GM21515 (cell line): Measurements from ENCODE around the gene DNAH1.

Experiments used
- ATAC-seq: cut with Tn5 transposase; IDR thresholded peaks from one replicate; pipeline ENCODE4 v1.9.1; 2021; ENCODE audit not compliant: unreplicated experiment

The DNAH1 gene

DNA sequence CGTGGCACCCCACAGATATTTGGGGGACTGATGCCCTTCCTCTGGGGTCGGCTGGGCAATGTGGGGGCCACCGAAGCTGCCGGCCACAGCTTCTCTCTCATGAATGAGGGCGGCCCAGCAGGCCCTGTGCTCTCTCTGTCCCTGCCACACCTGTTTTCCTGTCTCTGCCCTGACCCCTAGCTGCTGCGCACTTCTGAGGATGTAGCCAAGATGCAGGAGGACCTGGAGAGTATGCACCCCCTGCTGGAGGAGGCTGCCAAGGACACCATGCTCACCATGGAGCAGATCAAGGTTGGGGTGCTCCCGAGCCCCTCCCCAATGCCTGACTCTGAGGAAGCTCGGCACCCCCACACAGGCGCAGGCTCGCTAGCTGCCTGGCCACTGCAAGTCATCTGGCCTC, 69.0 kb downstream of the DNAH1 start:
- no peak for ATAC-seq

- no peak for ATAC-seq
Measured at GRCh38 chr3:52387481-52387880, 71.4 kb downstream of the DNAH1 start.

DNA sequence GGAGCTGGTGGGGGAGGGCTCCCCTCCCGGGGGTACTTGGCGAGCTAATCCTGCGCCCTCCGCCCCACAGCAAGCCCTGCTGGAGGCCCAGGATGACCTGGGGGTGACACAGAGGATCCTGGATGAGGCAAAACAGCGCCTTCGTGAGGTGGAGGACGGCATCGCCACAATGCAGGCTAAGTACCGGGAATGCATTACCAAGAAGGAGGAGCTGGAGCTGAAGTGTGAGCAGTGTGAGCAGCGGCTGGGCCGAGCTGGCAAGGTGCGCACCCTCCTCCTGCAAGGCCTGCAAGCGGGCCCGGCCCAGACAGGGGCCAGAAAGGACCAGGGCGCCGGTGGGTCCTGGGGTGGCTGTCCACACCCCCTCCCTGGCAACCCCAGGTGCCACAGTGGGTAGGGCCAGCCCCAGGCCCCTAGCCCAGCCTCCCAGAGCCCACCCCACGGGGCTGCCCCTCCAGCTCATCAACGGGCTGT, 72.3 kb downstream of the DNAH1 start:
- ATAC-seq = no peak

DNA sequence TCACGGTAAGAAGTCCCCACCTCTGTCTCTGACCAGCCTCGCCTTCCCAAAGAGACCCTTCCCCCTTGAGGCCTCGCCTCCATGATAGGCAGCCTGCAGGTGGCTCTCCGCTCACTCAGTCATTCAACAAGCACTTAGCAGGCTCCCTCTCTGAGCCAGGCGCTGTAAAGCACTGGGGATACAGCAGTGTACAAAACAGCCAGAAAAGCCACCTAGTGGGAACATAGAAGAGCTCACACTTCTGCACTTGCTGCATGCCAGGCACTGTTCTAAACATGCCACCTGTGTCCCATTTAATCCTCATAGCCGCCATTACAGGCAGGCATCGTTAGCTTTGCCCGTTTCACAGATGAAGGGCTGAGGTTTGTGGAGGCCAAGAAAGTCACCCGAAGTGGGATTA, 72.8 kb downstream of the DNAH1 start:
- ATAC-seq = no peak

DNA sequence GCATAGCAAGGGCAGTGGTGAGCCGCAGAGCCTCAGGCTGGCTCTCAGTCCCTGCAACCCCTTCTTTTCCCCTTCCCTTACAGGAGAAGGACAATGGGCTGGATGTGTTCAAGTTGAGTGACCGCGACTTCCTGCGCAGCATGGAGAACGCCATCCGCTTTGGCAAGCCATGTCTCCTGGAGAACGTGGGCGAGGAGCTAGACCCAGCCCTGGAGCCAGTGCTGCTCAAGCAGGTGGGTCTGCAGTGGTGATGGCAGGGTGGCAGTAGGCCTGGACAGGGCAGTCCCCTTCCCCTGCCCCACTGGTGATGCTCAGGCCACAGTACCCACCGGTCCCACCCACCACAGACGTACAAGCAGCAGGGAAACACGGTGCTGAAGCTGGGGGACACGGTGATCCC, 75.0 kb downstream of the DNAH1 start:
- ATAC-seq = no peak

- no peak for ATAC-seq
Measured at GRCh38 chr3:52392216-52392930, 76.3 kb downstream of the DNAH1 start.

DNA sequence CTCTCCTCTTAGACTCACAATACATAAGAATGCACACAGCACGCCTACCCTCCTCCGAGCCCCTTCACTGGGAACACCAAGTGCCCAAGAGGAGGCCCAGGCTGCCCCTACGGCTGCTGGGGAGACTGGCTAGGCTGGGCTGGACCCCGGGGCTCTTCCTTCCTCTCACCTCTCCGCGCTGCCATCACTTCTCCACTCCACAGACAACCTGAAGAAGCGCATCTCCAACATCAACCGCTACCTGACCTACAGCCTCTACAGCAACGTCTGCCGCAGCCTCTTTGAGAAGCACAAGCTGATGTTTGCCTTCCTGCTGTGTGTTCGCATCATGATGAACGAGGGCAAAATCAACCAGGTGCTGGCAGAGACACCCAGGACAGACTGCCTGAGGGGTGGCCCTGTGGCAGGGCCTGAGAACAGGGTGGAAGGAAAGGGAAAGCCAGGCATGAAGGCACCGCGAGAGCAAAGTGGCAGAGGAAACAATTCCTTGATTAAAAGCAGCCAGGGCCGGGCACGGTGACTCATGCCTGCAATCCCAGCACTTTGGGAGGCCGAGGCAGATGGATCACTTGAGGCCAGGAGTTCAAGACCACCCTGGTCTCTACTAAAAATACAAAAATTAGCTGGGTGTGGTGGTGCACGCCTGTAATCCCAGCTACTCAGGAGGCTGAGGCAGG, 77.2 kb downstream of the DNAH1 start:
- ATAC-seq = no peak

DNA sequence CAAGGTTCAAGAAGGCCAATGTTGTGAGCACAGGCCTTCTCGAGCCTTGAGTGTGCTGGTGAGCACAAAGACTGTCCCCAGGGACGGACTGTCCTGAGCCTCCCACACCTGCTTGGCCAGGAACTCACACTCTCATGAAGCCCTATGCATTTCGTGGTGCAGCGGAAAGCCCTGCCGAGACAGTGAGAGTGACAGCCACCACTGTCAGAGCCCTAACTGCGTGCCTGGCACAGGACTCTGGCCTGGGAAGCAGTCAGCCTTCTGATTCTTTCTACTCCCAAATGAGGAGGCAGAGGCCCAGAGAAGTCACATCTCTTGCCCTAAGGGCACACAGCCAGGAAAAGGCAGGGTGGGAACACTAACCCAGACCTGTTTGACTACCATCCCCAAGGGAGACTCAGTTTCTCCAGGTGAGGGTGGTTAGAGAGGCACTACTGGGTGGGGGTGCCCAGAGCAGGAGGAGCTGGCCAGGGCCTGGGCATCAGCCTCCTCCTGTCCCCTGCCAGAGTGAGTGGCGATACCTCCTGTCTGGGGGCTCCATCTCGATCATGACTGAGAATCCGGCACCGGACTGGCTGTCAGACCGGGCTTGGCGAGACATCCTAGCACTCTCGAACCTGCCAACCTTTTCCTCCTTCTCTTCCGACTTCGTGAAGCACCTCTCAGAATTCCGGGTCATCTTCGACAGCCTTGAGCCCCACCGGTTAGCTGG, 78.0 kb downstream of the DNAH1 start:
- ATAC-seq = no peak

DNA sequence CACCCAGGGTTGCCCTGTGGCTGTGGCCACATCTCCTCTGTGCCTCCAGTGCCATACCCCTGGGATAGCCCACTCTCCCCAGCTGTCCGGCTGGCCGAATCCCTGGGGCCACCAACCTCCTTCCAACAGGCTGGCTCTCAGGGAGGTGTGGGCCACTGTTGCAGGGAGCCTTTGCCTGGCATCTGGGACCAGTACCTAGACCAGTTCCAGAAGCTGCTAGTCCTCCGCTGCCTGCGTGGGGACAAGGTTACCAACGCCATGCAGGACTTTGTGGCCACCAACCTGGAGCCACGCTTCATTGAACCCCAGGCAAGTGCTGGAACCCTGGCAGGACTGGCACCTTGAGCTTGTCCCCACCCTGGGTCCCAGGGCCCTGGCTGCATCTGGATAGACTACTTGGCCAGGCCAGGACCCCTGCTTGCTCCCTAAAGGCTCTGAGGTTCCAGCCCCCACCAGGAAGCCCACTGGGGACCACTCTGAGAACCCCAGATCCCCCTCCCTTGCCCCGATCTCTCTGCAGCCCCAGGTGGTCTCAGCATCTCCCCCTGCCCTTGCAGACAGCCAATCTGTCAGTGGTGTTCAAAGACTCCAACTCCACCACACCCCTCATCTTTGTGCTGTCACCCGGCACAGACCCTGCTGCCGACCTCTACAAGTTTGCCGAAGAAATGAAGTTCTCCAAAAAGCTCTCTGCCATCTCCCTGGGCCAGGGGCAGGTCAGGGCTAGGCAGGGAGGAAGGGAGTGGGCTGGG, 78.8 kb downstream of the DNAH1 start:
- no peak for ATAC-seq

DNA sequence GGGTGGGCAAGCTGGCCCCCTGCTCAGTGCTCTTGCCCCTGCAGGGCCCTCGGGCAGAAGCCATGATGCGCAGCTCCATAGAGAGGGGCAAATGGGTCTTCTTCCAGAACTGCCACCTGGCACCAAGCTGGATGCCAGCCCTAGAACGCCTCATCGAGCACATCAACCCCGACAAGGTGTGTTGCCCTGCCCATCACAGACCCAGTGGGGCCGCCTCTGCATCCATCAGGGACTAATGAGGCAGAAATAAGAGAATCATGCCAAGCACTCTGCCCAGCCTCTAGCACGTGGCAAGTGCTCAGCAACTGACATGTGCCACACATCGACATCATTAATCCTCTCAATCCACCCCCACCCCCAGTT, 79.4 kb downstream of the DNAH1 start:
- ATAC-seq = no peak

DNA sequence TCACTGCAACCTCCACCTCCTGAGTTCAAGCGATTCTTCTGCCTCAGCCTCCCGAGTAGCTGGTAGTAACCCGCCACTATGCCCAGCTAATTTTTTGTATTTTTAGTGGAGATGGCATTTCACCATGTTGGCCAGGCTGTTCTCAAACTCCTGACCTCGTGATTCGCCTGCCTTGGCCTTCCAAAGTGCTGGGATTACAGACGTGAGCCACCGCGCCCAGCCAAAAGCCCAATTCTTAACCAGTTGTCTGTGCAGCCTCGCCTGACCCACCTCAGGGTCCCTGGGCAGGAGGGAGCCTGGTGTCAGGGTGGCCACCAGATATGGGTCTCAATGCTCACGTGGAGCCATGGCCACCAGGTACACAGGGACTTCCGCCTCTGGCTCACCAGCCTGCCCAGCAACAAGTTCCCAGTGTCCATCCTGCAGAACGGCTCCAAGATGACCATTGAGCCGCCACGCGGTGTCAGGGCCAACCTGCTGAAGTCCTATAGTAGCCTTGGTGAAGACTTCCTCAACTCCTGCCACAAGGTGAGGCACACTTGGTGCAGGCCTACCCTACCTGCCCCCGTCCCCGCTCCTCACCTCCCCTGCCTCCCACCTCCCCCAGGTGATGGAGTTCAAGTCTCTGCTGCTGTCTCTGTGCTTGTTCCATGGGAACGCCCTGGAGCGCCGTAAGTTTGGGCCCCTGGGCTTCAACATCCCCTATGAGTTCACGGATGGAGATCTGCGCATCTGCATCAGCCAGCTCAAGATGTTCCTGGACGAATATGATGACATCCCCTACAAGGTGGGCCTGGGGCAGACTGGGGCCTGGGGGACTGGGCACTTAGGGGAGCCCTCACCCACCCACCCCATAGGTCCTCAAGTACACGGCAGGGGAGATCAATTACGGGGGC, 80.1 kb downstream of the DNAH1 start:
- ATAC-seq = no peak

GRCh38 chr3:52396907-52397591, 80.9 kb downstream of the DNAH1 start:
- ATAC-seq = no peak

DNA sequence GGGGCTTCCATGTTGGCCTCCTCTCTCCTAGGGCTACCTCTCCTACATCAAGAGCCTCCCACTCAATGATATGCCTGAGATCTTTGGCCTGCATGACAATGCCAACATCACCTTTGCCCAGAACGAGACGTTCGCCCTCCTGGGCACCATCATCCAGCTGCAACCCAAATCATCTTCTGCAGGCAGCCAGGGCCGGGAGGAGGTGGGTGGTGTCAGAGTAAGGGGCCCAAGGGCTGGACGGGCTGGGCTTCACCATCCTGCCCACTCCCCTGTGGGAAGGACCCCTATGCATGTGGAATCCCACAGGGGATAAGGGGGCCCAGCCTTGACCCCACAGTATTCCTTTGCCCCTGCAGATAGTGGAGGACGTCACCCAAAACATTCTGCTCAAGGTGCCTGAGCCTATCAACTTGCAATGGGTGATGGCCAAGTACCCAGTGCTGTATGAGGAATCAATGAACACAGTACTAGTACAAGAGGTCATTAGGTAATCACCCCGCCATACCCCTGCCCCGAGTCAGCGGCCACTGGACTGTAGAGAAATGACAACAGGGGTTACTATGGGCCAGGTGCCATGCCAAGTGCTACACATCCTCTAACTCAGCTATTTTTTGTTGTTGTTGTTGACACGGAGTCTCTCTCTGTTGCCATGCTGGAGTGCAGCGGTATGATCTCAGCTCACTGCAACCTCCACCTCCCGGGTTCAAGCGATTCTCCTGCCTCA, 81.7 kb downstream of the DNAH1 start:
- no peak for ATAC-seq

GRCh38 chr3:52398670-52399081, 82.6 kb downstream of the DNAH1 start:
- no peak for ATAC-seq

DNA sequence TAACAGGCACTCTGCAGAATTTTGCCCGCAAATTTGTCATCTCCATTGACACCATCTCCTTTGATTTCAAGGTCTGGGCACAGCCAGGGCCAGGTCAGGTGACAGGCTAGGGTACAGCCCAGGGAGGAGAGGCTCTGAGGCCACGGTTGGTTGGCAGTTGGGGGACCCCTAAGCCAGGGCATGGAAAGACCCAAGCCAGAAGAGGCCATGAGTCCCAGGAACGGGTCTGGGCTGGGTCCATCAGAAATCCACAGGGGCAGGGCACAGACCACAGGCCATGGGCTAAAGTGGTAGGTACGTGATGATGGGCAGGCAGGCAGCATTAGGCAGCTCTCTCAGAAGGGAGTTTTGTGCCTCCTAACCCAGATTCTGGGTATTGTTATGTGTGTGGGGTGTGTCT, 83.0 kb downstream of the DNAH1 start:
- no peak for ATAC-seq

DNA sequence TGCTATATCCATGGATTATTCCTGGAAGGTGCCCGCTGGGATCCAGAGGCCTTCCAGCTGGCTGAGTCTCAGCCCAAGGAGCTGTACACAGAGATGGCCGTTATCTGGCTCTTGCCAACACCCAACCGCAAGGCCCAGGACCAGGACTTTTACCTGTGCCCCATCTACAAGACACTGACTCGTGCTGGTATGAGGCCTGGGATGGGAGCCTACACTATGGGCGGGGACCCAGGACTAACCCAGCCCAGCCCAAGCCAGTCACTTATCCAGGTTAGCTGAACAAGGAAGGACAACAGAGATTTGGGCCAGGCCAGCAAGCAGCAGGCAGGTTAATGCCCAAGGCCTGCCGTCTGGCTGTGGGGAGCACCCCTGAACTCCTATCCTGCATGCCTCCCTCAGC, 83.5 kb downstream of the DNAH1 start:
- no peak for ATAC-seq

DNA sequence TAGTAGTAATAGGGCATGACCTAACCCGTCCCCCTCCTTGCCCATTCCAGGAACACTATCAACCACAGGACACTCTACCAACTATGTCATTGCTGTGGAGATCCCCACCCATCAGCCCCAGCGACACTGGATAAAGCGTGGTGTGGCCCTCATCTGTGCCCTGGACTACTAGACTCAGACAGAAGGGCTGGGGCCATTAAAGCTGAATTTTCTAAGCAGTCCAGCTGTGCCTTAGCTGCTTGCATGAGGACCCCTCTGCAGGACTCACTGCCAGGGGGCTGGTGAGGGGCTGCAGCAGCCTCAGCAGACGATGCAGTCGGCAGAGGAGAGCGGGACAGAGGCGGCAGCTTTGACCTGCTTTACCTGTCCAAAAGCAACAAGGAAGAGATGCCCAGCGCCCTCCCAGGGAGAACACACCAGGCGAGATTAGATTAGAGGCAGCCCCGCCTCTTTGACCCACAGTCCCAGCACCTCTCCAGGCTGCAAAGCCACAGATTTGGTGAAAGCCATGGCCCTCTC, 84.2 kb downstream of the DNAH1 start:
- no peak for ATAC-seq

DNA sequence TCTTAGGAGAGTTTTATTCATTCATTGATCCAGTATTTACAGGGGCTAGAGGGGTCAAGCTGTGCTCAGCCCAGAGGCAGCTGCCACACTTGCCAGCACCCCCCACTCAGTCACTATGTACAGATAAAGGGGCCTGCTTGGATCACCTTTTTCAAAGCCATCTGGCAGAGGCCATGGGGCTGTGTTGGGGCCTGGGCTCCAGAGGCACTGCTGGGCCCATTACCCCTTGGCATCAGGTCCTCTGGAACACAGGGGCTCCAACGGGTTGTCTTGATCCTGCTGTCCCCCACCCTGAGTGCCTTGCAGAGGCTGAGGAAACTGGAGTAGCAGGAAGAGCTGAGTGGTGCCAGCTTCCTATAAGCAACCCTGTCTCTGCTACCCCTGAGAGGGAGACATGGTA, 84.9 kb downstream of the DNAH1 start:
- ATAC-seq = no peak

DNA sequence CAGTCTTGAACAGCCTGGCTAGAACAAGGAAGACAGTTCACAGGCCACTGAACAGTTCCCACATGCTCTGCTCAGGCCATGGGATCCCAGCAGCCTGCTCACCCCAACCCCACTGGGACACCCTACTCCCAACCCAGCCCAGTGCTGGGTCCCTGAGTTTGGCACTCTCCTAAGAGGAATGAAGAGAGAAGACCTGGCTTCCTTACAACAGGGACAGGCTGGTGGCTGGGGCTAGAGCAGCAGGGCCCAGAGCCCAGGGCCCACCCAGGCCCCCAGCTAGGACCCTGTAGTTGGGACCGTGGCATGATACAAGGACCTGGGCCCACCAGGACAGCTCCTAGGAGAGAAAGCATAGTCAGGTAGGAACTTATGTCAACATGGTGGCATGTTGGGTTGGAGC, 85.4 kb downstream of the DNAH1 start:
- ATAC-seq = no peak
